A673 (cell line): ENCODE measurements around the gene SDF2. TPM values are rescaled to one million over a fixed set of nuclear protein-coding genes. Genes with fewer than 3 reads are reported as not detected.
A peak's percentile ranks its signal among the peaks of the same experiment; 100 is the strongest.

Experiments
- BruUV-seq: library from RNA; stranded (reverse); fragments of 400-500 nt; replicated peaks from 2 replicates; lab custom pipeline; 2021; lab: Mats Ljungman, UMichigan
- CTCF ChIA-PET: fragments of 300-600 bp; sonication (Branson Sonifier 250); formaldehyde crosslinking; loops from one replicate; lab custom pipeline; 2022; ENCODE audit warnings: antibody characterized with exemption; lab: Charles Lee
- POLR2A ChIA-PET: fragments of 300-600 bp; sonication (Branson Sonifier 250); formaldehyde crosslinking; loops from one replicate; lab custom pipeline; 2022; ENCODE audit warnings: antibody characterized with exemption; ENCODE audit not compliant: low non-redundant PET; lab: Charles Lee
- DNase-seq: peaks from one replicate; pipeline ENCODE4 v3.0.0-alpha.2; 2015; ENCODE audit warnings: low spot score
- H3K27ac ChIP-seq: fragments of 200-600 bp; sonication (generic); 2 replicates; pipeline ENCODE4 v1.5.1; 2016; ENCODE audit warnings: mixed run types, low read depth, mild to moderate bottlenecking, mixed read lengths, antibody characterized with exemption, low read length; ENCODE audit not compliant: poor library complexity, severe bottlenecking
- H3K27me3 ChIP-seq: fragments of 200-600 bp; sonication (generic); replicated peaks from 2 replicates; pipeline ENCODE4 v1.6.1; 2017; ENCODE audit warnings: mixed run types, low read depth, mild to moderate bottlenecking, mixed read lengths, antibody characterized with exemption, low read length; ENCODE audit not compliant: insufficient read depth, poor library complexity
- H3K36me3 ChIP-seq: fragments of 200-600 bp; sonication (generic); 2 replicates; pipeline ENCODE4 v1.6.1; 2016; ENCODE audit warnings: mixed run types, mild to moderate bottlenecking, mixed read lengths, antibody characterized with exemption, low read length; ENCODE audit not compliant: insufficient read depth, poor library complexity, severe bottlenecking
- H3K4me1 ChIP-seq: fragments of 200-600 bp; sonication (generic); 2 replicates; pipeline ENCODE4 v1.6.1; 2017; ENCODE audit warnings: mixed run types, mild to moderate bottlenecking, mixed read lengths, antibody characterized with exemption, low read length; ENCODE audit not compliant: insufficient read depth, poor library complexity, severe bottlenecking
- H3K4me3 ChIP-seq: fragments of 200-600 bp; sonication (generic); 2 replicates; pipeline ENCODE4 v1.5.1; 2016; ENCODE audit warnings: low read depth, mixed run types, mild to moderate bottlenecking, mixed read lengths, low read length; ENCODE audit not compliant: poor library complexity, severe bottlenecking
- H3K9me3 ChIP-seq: fragments of 200-600 bp; sonication (generic); 2 replicates; pipeline ENCODE4 v1.6.1; 2016; ENCODE audit warnings: mixed run types, low read depth, mild to moderate bottlenecking, mixed read lengths, antibody characterized with exemption, low read length; ENCODE audit not compliant: poor library complexity, severe bottlenecking
- EZH2 ChIP-seq: fragments of 200-600 bp; sonication (generic); IDR thresholded peaks from 2 replicates; pipeline ENCODE4 v1.6.1; 2017; ENCODE audit warnings: borderline replicate concordance, low read depth, mild to moderate bottlenecking, mixed read lengths, antibody characterized with exemption, low read length; ENCODE audit not compliant: poor library complexity, severe bottlenecking
- intact Hi-C: fragments of 100-400 bp; cut with micrococcal nuclease; formaldehyde crosslinking; loops from one replicate; pipeline ENCODE4 v1.10.0; 2022; ENCODE audit not compliant: unreplicated experiment
- total RNA-seq: library from RNA; stranded (reverse); gene quantifications from 2 replicates; pipeline ENCODE4 v1.2.3, GENCODE V29; 2021
- TF ChIP-seq, protein P1 (sequence below): fragments of 300-800, 200-600 bp; sonication (generic); conservative IDR thresholded peaks from 2 replicates; pipeline ENCODE4 v1.5.1; 2017; ENCODE audit warnings: low read depth, mild to moderate bottlenecking, antibody characterized with exemption, low read length, moderate library complexity, mixed read lengths

SDF2 gene
- total RNA-seq, 1 experiment from 2014 or later, result 41.6 TPM

GRCh38 chr17:28613931-28614381 lies 47.8 kb downstream of the SDF2 start, which contains the start of gene RSKR:
TSS of gene RSKR (minus strand) at chr17:28614185. CDS start at chr17:28614161, 24 bp downstream.
- no peaks in the 10 kb centered on the region for H3K4me1 ChIP-seq
- ChIA-PET CTCF (interaction anchor here (1.2 kb wide), 1 partner anchor 15 kb away, joined by 3 read pairs; no protein-coding TSS in a partner anchor), POLR2A (no interaction called here)
- no peaks in the 10 kb centered on the region for H3K27me3 ChIP-seq
- BruUV-seq, result no TSS peak
- no peaks in the 10 kb centered on the region for H3K9me3 ChIP-seq
- TF ChIP-seq, protein P1, sequence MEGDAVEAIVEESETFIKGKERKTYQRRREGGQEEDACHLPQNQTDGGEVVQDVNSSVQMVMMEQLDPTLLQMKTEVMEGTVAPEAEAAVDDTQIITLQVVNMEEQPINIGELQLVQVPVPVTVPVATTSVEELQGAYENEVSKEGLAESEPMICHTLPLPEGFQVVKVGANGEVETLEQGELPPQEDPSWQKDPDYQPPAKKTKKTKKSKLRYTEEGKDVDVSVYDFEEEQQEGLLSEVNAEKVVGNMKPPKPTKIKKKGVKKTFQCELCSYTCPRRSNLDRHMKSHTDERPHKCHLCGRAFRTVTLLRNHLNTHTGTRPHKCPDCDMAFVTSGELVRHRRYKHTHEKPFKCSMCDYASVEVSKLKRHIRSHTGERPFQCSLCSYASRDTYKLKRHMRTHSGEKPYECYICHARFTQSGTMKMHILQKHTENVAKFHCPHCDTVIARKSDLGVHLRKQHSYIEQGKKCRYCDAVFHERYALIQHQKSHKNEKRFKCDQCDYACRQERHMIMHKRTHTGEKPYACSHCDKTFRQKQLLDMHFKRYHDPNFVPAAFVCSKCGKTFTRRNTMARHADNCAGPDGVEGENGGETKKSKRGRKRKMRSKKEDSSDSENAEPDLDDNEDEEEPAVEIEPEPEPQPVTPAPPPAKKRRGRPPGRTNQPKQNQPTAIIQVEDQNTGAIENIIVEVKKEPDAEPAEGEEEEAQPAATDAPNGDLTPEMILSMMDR, result no peak
- DNase-seq, result no peak
- no peak within 1 kb of the TSS for H3K27ac ChIP-seq
- intact Hi-C loops, result loop anchor here (1.0 kb wide), 1 partner anchor 120 kb away; no protein-coding TSS in a partner anchor
- H3K4me3 ChIP-seq, result no peak within 1 kb of the TSS
- peaks cover 53% of the 10 kb centered on the region for H3K36me3 ChIP-seq

GRCh38 chr17:28612936-28613872 lies 48.5 kb downstream of the SDF2 start:
- Histone ChIP-seq H3K4me3 (no peak overlapping the region), H3K27ac (no peak overlapping the region), H3K9me3 (no peaks in the 10 kb centered on the region), H3K27me3 (no peaks in the 10 kb centered on the region), H3K4me1 (no peaks in the 10 kb centered on the region), H3K36me3 (peaks cover 45% of the 10 kb centered on the region)
- peak; percentile 62 for DNase-seq
- TF ChIP-seq EZH2, result no peak
- TF ChIP-seq, protein P1, result peak; percentile 81
- no TSS peak for BruUV-seq
- intact Hi-C loops, result loop anchor here (1.0 kb wide), 1 partner anchor 119 kb away; no protein-coding TSS in a partner anchor
- CTCF ChIA-PET, result interaction anchor here (0.5 to 1.2 kb wide), 3 partner anchors 14 to 24 kb away, joined by 3 to 4 read pairs (median 3); no protein-coding TSS in a partner anchor
- POLR2A ChIA-PET, result no interaction called here

DNA sequence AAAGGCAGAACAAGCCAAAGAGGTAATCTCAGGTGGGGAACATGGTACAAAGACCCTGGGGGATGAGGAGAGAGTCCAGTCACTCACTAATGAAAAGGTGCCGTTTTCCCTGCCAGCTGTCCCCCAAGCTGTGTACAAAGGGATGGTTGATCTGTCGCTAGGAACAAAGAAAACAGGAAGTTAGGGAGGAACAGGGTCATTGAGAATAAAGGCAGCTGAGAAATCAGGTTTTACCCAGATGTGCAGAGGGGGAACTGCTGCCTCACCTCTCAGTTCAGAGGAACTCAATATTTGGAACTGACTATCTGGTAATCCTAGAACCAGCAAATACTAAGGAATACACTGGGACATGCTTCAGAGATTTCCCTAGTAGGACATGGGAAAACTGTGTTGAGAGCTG lies 49.2 kb downstream of the SDF2 start:
- ChIA-PET CTCF (interaction anchor here (0.5 to 1.1 kb wide), 2 partner anchors 14 to 24 kb away, joined by 3 to 4 read pairs; no protein-coding TSS in a partner anchor), POLR2A (no interaction called here)
- TF ChIP-seq, protein P1, result no peak
- TF ChIP-seq EZH2, result no peak
- H3K27ac ChIP-seq, result no peak overlapping the region
- no TSS peak for BruUV-seq
- no peak overlapping the region for H3K4me3 ChIP-seq
- intact Hi-C loops, result no loop called here
- peaks cover 42% of the 10 kb centered on the region for H3K36me3 ChIP-seq
- no peak for DNase-seq
- H3K27me3 ChIP-seq, result no peaks in the 10 kb centered on the region
- no peaks in the 10 kb centered on the region for H3K9me3 ChIP-seq
- H3K4me1 ChIP-seq, result no peaks in the 10 kb centered on the region
